ENCODE data around the gene KRTAP4-7. TPM values are rescaled to one million over a fixed set of nuclear protein-coding genes. Genes with fewer than 3 reads are reported as not detected.

The KRTAP4-7 gene
- total RNA-seq, 1 donor = 0.72 TPM

DNA sequence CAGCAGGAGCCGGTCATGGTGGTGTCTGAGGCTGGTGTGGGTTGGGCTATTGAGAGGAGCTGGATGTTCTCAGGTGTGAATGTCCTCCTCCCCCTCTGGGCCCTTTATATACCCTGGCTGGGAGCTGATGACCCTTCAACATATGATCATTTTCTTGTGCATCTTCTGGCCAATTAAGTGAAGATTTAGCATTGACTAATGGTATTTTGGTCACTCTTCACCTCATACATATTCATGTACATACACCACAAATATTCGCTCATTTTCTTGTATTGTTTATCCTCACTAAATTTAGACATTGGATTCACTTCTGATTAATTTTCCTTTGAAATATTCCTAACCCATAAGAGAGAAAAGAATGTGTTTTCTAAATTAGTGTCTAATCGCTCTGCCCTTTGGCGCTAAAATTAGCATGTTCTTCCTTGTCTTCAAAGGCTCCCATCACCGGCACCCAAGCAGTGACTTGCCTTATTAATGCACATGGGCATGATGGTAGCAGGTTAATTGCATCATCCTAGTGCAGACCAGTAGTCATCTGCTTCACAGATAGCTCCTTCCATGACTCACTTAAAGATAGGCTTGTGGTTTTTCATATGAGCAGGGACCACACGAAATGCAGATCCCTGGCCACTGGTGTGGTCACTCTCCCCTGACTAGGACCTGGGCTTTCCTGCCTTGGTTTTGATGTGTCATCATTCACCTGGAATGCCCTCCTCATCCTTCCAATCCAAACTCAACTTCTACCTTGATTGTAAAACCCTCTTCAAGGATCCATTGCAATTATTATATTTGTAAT is 17.9 kb upstream of the KRTAP4-7 start, which contains the start of gene KRTAP2-4:
KRTAP2-4 (minus strand) TSS at position 51 of the 796 bp plus-strand sequence; CDS start at position 17, 34 bp downstream.
- Histone ChIP-seq H4K20me1 (ENCODE audit: insufficient read depth, low read length) (no peaks in the 10 kb centered on the region), H2AFZ (ENCODE audit: low read length) (no peak within 1 kb of the TSS), H3K4me1 (ENCODE audit: insufficient read depth, low read length) (peaks cover 30% of the 10 kb centered on the region), H3K27ac (ENCODE audit: low read depth, low read length) (peak within 1 kb of the TSS; percentile 91), H3K4me2 (ENCODE audit: insufficient read depth, low read length) (no peak within 1 kb of the TSS), H3K27me3 (ENCODE audit: insufficient read depth, low read length) (no peaks in the 10 kb centered on the region), H3K9me3 (ENCODE audit: low read depth, low read length) (no peaks in the 10 kb centered on the region), H3K4me3 (ENCODE audit: insufficient read depth, low read length) (no peak within 1 kb of the TSS), H3K79me2 (ENCODE audit: insufficient read depth, low read length) (no peaks in the 10 kb centered on the region), H3K36me3 (ENCODE audit: insufficient read depth, low read length) (no peaks in the 10 kb centered on the region)
- DNase-seq (ENCODE audit: insufficient read length, low spot score, missing footprints) = peak; percentile 87
- TF ChIP-seq CTCF (IDR thresholded peaks at IDR 0.05; ENCODE audit: extremely low read depth, low read depth, low read length) = no peak

DNA sequence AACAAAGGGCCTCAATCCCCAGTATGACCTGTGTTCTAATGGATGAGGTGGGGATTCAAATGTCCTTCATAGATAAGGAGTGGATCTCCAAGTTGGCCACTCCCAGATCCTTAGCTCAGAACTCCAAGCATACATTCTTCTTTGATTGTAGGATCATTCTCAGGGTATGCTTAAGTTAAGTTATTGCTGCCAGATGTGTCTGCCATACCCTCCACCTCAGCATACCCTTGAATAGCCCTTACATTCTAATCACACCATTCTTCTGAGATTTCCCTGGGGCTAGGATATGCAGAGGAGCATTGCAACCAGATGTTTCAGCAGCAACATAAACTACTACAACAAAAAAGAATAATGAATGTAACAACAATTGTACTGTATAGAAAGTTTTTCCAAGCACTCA is 16.7 kb upstream of the KRTAP4-7 start:
- no peak for DNase-seq (ENCODE audit: insufficient read length, low spot score, missing footprints)
- Histone ChIP-seq H3K4me1 (ENCODE audit: insufficient read depth, low read length) (peaks cover 20% of the 10 kb centered on the region), H4K20me1 (ENCODE audit: insufficient read depth, low read length) (no peaks in the 10 kb centered on the region), H2AFZ (ENCODE audit: low read length) (no peak overlapping the region), H3K9me3 (ENCODE audit: low read depth, low read length) (no peaks in the 10 kb centered on the region), H3K27ac (ENCODE audit: low read depth, low read length) (peak overlapping the region; percentile 74), H3K36me3 (ENCODE audit: insufficient read depth, low read length) (no peaks in the 10 kb centered on the region), H3K4me2 (ENCODE audit: insufficient read depth, low read length) (no peak overlapping the region), H3K27me3 (ENCODE audit: insufficient read depth, low read length) (no peaks in the 10 kb centered on the region), H3K4me3 (ENCODE audit: insufficient read depth, low read length) (no peak overlapping the region), H3K79me2 (ENCODE audit: insufficient read depth, low read length) (no peaks in the 10 kb centered on the region)
- no peak for TF ChIP-seq CTCF (IDR thresholded peaks at IDR 0.05; ENCODE audit: extremely low read depth, low read depth, low read length)

DNA sequence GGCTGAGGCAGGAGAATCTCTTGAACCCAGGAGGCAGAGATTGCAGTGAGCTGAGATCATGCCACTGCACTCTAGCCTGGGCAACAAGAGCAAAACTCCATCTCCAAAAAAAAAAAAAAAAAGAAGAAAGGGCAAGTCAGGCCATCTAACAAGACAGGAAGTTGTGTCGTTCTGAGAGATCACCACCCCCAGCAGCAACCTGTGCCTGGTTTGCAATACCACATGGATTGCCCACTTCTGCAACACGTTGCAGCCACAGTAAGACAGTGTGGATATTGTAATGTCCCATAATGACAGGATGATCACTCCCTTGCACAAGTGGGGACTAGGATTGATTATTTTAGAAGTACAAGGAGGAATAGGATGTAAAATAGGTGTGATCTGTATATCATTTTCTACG is 14.9 kb upstream of the KRTAP4-7 start:
- H3K79me2 ChIP-seq (ENCODE audit: insufficient read depth, low read length) = no peaks in the 10 kb centered on the region
- H4K20me1 ChIP-seq (ENCODE audit: insufficient read depth, low read length) = no peaks in the 10 kb centered on the region
- peaks cover 5% of the 10 kb centered on the region for H3K4me1 ChIP-seq (ENCODE audit: insufficient read depth, low read length)
- H3K9me3 ChIP-seq (ENCODE audit: low read depth, low read length) = no peaks in the 10 kb centered on the region
- no peak for TF ChIP-seq CTCF (IDR thresholded peaks at IDR 0.05; ENCODE audit: extremely low read depth, low read depth, low read length)
- DNase-seq (ENCODE audit: insufficient read length, low spot score, missing footprints) = no peak
- no peak overlapping the region for H3K4me2 ChIP-seq (ENCODE audit: insufficient read depth, low read length)
- H3K4me3 ChIP-seq (ENCODE audit: insufficient read depth, low read length) = no peak overlapping the region
- no peak overlapping the region for H2AFZ ChIP-seq (ENCODE audit: low read length)
- no peak overlapping the region for H3K27ac ChIP-seq (ENCODE audit: low read depth, low read length)
- no peaks in the 10 kb centered on the region for H3K27me3 ChIP-seq (ENCODE audit: insufficient read depth, low read length)
- no peaks in the 10 kb centered on the region for H3K36me3 ChIP-seq (ENCODE audit: insufficient read depth, low read length)

DNA sequence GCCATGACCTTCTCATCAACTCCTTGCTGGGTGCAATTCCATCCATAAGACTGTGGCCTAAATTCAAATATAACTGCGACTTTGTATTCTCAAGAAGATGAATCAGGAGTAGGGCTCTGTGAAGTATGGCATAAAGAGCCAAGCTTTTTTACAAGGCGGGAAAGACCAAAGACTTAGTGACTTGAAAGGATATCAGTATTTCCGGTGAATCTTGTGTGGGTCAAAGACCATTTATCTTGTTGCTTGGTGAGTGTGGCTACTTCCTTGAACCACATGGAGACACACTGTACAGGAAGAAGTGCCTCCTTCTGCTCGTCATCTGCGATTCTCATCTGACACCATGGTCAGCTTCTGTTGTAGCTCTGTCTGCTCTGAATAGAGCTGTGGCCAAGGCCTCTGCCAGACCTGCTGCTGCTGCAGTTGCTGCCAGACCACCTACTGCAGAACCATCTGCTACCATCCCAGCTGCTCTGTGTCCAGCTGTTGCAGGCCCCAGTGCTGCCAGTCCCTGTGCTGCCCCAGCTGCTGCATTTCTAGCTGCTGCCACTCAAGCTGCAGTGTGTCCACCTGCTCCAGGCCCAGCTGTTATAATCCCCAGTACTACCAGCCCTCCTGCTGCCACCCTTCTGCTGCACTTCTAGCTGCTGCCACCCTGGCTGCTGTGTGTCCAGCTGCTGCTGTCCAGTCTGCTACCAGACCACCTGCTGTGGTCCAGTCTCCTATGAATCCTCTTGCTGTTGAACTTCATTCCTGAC is 12.2 kb upstream of the KRTAP4-7 start:
- no peaks in the 10 kb centered on the region for H3K36me3 ChIP-seq (ENCODE audit: insufficient read depth, low read length)
- no peak overlapping the region for H3K27ac ChIP-seq (ENCODE audit: low read depth, low read length)
- no peaks in the 10 kb centered on the region for H3K27me3 ChIP-seq (ENCODE audit: insufficient read depth, low read length)
- peak overlapping the region; percentile 4 for H2AFZ ChIP-seq (ENCODE audit: low read length)
- H3K4me1 ChIP-seq (ENCODE audit: insufficient read depth, low read length) = peaks cover 3% of the 10 kb centered on the region
- DNase-seq (ENCODE audit: insufficient read length, low spot score, missing footprints) = no peak
- no peaks in the 10 kb centered on the region for H4K20me1 ChIP-seq (ENCODE audit: insufficient read depth, low read length)
- TF ChIP-seq CTCF (IDR thresholded peaks at IDR 0.05; ENCODE audit: extremely low read depth, low read depth, low read length) = no peak
- H3K79me2 ChIP-seq (ENCODE audit: insufficient read depth, low read length) = no peaks in the 10 kb centered on the region
- no peak overlapping the region for H3K4me3 ChIP-seq (ENCODE audit: insufficient read depth, low read length)
- no peak overlapping the region for H3K4me2 ChIP-seq (ENCODE audit: insufficient read depth, low read length)
- H3K9me3 ChIP-seq (ENCODE audit: low read depth, low read length) = no peaks in the 10 kb centered on the region
